HCT116 (cell line): Measurements from ENCODE around the gene PSME3IP1.

Experiments used
- ELF1 ChIP-seq: IDR thresholded peaks from 2 replicates; pipeline ENCODE4 v1.6.1; 2012; ENCODE audit warnings: low read depth, borderline replicate concordance
- POLR2AphosphoS5 ChIP-seq: IDR thresholded peaks from 2 replicates; pipeline ENCODE4 v1.6.1; 2011; ENCODE audit warnings: mild to moderate bottlenecking, low read depth, low read length, moderate library complexity
- SP1 ChIP-seq: IDR thresholded peaks from 2 replicates; pipeline ENCODE4 v1.6.1; 2012; ENCODE audit warnings: low read depth
- TF ChIP-seq, protein P1 (sequence below), 3 experiments: fragments of 200-600 bp in 1 of 3; sonication (generic) in 1 of 3; IDR thresholded peaks in 2 of 3; conservative IDR thresholded peaks in 1 of 3; 2 replicates each; pipeline ENCODE4 v1.5.1; 2012 to 2017; ENCODE audit warnings: low read depth in 2 of 3, low read length in 2 of 3, antibody characterized with exemption in 1 of 3, borderline replicate concordance in 1 of 3, control low read depth in 1 of 3, mild to moderate bottlenecking in 1 of 3, mixed read lengths in 1 of 3, mixed run types in 1 of 3, moderate library complexity in 1 of 3; ENCODE audit not compliant: insufficient read depth in 1 of 3

DNA sequence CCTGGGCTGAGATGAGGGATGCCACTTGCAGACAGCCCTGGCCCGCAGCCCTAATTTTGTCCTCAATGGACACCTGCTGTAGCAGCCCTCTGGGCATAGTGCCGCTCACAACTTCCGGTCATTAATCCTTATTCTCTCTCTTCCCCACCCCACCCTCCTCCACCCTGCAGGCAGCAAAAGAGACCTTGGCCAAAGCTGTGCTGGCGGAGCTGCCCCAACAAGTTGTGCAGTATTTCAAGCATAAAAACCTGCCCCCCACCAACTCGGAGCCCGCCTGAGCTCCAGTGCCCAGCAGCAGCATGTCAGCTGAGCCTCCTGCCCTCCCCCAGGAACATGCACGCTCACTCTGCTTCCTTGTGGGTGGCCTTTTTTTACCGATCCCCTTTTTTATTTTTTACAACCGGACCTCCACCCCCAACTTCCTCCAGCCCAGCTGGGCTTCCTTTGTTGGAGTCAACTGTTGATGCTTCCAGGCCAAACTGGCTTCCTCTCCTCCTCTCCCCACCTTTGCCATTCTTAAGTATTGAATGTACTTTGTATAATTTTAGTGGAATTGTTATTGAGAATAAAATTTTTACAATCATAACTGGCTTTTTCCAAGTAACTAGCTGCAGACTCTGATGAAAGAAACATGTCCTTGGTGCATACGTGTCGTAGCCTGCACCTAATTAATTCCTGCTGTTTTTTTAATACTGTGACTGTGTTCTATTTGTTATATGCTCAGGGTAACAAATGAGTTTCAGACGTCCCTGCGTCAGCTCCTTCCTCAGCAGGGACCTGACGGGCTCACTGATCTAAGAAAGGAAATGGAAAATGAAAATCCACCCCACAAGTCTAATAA is 38.2 kb downstream of the PSME3IP1 start:
- TF ChIP-seq, protein P1, sequence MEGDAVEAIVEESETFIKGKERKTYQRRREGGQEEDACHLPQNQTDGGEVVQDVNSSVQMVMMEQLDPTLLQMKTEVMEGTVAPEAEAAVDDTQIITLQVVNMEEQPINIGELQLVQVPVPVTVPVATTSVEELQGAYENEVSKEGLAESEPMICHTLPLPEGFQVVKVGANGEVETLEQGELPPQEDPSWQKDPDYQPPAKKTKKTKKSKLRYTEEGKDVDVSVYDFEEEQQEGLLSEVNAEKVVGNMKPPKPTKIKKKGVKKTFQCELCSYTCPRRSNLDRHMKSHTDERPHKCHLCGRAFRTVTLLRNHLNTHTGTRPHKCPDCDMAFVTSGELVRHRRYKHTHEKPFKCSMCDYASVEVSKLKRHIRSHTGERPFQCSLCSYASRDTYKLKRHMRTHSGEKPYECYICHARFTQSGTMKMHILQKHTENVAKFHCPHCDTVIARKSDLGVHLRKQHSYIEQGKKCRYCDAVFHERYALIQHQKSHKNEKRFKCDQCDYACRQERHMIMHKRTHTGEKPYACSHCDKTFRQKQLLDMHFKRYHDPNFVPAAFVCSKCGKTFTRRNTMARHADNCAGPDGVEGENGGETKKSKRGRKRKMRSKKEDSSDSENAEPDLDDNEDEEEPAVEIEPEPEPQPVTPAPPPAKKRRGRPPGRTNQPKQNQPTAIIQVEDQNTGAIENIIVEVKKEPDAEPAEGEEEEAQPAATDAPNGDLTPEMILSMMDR (IDR thresholded peaks at IDR 0.05 in 2 of 3, conservative IDR thresholded peaks at IDR 0.05 in 1 of 3; ENCODE audit: borderline replicate concordance in 1 of 3, insufficient read depth in 1 of 3, low read depth in 2 of 3, low read length in 2 of 3) = no peak
- no peak for TF ChIP-seq SP1
- TF ChIP-seq ELF1 = no peak
- TF ChIP-seq POLR2AphosphoS5 = no peak
